Measurements from ENCODE around the gene BPTF.
"Not testable (repeated sequence)": the region's sequence is repeated elsewhere in the genome, so short reads cannot be mapped to it uniquely, and the experiment has no call there.

BPTF gene

GRCh38 chr17:67998466-67998865 is 173.2 kb downstream of the BPTF start:
- TF ChIP-seq CTCF (conservative IDR thresholded peaks at IDR 0.05) (no peak), ZFX (IDR thresholded peaks at IDR 0.05) (no peak)
- H3K27ac ChIP-seq, result no peak overlapping the region

GRCh38 chr17:67999291-67999911 is 174.1 kb downstream of the BPTF start:
- H3K27ac ChIP-seq, result no peak overlapping the region
- TF ChIP-seq ZFX (IDR thresholded peaks at IDR 0.05) (no peak), CTCF (conservative IDR thresholded peaks at IDR 0.05) (no peak)

- TF ChIP-seq ZFX (IDR thresholded peaks at IDR 0.05) (no peak), CTCF (conservative IDR thresholded peaks at IDR 0.05) (no peak)
- no peak overlapping the region for H3K27ac ChIP-seq
These were observed 178.9 kb downstream of the BPTF start for GRCh38 chr17:68004201-68004600.

DNA sequence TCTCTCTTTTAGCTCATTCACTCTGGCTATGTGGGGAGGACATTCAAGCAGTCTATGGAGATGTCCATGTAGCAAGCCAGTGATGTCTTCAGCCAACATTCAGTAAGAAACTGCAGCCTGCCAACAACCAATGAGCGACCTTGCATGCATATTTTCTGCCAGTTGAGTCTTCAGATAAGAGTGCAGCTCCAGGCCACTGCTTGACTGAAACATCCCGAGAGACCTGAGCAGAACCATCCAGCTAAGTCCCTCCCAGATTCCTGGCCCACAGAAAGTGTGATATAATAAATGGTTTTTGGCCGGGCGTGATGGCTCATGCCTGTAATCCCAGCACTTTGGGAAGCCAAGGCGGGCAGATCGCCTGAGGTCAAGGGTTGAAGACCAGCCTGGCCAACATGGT is 181.5 kb downstream of the BPTF start:
- TF ChIP-seq ZFX (IDR thresholded peaks at IDR 0.05), result no peak
- H3K27ac ChIP-seq, result no peak overlapping the region

DNA sequence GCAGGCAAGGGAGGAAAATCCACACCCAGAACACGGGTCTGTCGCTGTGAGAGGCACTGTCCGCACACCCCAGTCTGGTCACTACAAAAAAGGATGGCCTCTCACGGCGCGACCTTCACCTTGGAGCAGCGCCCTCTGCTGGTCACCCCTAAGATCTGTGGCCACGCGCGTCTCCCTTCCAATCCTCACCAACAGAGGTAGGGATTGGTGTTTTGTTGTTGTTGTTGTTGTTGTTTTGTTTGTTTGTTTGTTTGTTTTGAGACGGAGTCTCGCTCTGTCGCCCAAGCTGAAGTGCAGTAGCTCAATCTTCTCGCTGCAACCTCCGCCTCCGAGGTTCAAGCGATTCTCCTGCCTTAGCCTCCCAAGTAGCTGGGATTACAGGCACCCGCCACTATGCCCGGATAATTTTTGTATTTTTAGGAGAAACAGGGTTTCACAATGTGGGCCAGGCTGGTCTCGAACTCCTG is 185.9 kb downstream of the BPTF start:
- TF ChIP-seq ZFX (IDR thresholded peaks at IDR 0.05), result no peak
- peak; percentile 95 for TF ChIP-seq CTCF (conservative IDR thresholded peaks at IDR 0.05)
- no peak overlapping the region for H3K27ac ChIP-seq

GRCh38 chr17:68013385-68013784 is 188.1 kb downstream of the BPTF start:
- TF ChIP-seq CTCF (conservative IDR thresholded peaks at IDR 0.05), result no peak
- TF ChIP-seq ZFX (IDR thresholded peaks at IDR 0.05), result no peak
- no peak overlapping the region for H3K27ac ChIP-seq

DNA sequence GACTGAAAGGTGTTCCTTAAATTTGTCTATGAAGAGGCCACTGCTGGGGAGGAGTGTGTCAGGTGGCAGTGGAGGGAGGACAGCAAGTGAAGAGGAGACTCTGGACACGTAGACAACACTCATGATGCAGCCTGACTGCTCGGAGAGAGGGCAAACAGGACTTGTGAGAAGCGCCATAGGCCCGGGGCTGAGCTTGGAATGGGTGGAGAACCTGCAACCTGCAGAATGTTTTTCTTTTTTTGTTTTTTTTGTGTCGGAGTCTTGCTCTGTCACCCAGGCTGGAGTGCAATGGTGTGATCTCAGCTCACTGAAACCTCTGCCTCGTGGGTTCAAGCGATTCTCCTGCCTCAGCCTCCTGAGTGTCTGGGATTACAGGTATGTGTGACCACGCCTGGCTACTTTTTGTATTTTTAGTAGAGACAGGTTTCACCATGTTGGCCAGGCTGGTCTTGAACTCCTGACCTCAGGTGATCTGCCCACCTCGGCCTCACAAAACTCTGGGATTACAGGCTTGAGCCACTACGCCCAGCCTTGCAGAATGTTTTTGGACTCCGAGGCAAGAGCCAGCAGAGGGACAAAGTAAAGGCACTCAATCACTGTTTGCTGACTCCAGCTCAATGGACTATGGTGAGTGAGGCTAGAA is 189.9 kb downstream of the BPTF start:
- H3K27ac ChIP-seq, result no peak overlapping the region
- TF ChIP-seq ZFX (IDR thresholded peaks at IDR 0.05), result no peak
- no peak for TF ChIP-seq CTCF (conservative IDR thresholded peaks at IDR 0.05)

- H3K27ac ChIP-seq, result no peak overlapping the region
- TF ChIP-seq CTCF (conservative IDR thresholded peaks at IDR 0.05), result no peak
- TF ChIP-seq ZFX (IDR thresholded peaks at IDR 0.05), result no peak
These were observed 191.5 kb downstream of the BPTF start for GRCh38 chr17:68016838-68017237.

GRCh38 chr17:68018493-68018892 is 193.2 kb downstream of the BPTF start:
- H3K27ac ChIP-seq, result not testable (repeated sequence)

Data from C4-2B (cell line).